ENCODE results near the gene IQSEC1. TPM values are rescaled to one million over a fixed set of nuclear protein-coding genes. Genes with fewer than 3 reads are reported as not detected.

The IQSEC1 gene
- total and polyA plus RNA-seq, 2 of the 8 experiments (the other 6 are each of a cell fraction or from before 2014, with no cell fraction given): 6.8 to 28.8 TPM

- no peak for TF ChIP-seq CHD7 (IDR thresholded peaks at IDR 0.05; ENCODE audit: insufficient replicate concordance, low read length)
- no peak for TF ChIP-seq SRF (IDR thresholded peaks at IDR 0.05; ENCODE audit: low read depth, low read length)
- no peak for TF ChIP-seq CHD2 (IDR thresholded peaks at IDR 0.05; ENCODE audit: low read length)
- no peak for TF ChIP-seq SIX5 (IDR thresholded peaks at IDR 0.05; ENCODE audit: low read depth, low read length)
- TF ChIP-seq RNF2 (IDR thresholded peaks at IDR 0.05; ENCODE audit: borderline replicate concordance, low read depth, low read length, missing control alignments, poor library complexity, severe bottlenecking): no peak
- TF ChIP-seq SAP30 (IDR thresholded peaks at IDR 0.05; ENCODE audit: insufficient read depth, insufficient replicate concordance, low read length): no peak
- TF ChIP-seq TAF7 (optimal IDR thresholded peaks at IDR 0.05; ENCODE audit: borderline replicate concordance, low read depth, low read length): no peak
- 0 out of 2 replicates have a peak, but pooled peaks have one; percentile 44 for TF ChIP-seq EGR1 (IDR thresholded peaks at IDR 0.05; ENCODE audit: borderline replicate concordance, low read depth, low read length)
Measured at GRCh38 chr3:12868039-12869034, 204.9 kb downstream of the IQSEC1 start (continued).
